ENCODE measurements around the gene RPL10.

RPL10 gene

DNA sequence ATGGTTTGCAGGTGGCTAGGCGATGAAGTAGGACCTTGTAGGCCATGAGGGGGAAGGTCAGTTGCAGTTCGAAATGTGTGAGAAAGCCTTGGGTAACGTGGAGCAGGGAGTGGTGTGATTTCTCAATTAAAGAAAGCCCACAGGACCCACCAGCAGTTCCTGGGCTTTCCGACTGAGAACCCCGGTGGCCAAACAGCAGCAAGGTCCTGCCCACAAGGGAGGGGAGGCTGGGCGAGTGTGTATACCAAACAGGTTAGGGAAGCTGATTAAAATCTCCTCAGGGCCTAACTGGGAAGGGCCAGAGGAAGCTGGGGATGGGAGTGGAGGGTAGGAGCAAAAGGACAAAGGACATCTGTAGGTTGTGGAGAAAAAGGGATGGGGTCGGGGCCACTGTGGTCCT is 32.7 kb downstream of the RPL10 start:
- DNase-seq (ENCODE audit: low read depth in 2 of 2): no peak

DNA sequence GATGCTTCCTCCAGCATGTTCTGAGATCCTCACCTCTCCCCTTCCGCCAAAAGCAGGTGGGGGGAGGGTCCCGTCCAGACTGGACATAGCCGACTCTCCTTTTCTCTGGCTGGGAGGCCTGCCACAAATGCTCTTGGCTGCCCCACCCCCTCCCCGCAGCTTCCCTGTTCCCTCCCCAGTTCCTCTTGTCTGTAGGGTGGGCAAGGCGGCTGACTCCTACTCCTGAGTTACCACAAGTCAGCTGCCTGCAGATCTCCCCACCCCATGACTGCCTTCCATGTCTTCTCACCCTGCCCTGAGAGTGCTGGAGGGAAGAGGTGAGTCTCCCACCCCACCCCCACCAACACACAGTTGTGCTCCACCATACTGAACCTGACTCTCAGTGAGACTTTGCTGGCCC is 33.2 kb downstream of the RPL10 start:
- no peak for DNase-seq (ENCODE audit: low read depth in 2 of 2)

DNA sequence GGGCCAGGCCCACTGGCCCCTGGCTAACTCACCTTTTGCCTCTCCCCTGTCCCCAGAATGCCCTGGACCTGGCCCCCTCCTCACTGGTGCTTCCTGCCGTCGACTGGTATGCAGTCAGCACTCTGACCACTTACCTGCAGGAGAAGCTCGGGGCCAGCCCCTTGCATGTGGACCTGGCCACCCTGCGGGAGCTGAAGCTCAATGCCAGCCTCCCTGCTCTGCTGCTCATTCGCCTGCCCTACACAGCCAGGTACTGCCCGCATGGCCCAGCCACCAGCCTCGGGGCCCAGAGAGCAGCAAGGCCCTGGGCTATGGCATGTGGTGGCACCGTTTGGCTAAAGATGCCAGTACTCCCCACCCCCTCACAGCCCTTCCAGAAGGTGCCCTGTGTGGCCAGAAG is 34.0 kb downstream of the RPL10 start:
- DNase-seq (ENCODE audit: low read depth in 2 of 2): no peak

DNA sequence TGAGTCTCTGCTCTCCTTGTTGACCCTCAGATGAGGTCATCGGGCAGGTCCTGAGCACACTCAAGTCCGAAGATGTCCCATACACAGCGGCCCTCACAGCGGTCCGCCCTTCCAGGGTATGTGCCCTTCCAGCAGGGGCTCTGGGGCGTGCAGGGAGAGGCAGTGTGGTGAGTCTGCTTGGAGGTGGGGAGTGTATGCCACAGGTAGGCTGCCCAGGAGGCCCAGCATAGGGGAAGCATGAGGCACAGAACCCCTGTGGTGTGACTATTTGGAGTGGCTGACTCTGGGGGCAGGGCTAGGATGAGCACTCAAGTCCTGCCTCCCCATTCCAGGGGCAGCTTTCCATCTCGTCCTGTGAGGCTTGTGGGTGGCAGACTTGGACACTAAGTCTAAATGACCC is 35.4 kb downstream of the RPL10 start:
- no peak for DNase-seq (ENCODE audit: low read depth in 2 of 2)

DNA sequence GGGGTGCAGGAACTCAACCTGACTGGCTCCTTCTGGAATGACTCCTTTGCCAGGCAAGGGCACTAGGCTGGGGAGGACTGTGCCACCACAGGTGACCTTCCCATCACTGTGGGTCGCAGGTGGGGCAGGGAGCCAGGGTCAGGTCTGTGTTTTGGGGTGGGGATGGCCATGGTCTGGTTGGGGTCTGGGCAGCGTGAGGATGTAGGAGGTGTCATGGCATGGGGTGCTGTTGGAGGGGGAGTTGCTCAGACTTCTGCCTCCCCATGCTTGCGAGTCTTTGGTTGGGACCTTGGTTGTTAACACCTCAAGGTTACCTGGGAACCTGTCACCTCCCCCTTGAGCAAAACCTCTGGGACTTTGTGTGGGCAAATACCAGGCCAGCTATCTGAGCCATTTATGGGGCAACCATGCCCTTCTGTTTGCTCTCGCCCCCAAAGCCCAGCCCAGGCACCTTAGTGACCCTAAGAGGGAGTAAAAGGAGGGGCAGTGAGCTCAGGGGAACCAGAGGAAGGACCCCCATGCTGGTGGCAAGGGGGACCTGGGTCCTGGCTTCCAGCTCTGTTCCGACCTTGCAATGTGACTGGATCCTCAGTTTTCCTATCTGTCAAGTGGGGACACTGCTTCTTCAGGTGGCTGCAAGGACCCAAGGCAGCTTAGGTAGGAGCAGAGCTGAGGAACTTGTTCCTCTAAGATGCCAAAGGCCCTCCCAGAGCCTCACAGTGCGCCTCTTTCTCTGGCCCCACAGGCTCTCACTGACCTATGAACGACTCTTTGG is 36.4 kb downstream of the RPL10 start:
- no peak for DNase-seq (ENCODE audit: low read depth in 2 of 2)

DNA sequence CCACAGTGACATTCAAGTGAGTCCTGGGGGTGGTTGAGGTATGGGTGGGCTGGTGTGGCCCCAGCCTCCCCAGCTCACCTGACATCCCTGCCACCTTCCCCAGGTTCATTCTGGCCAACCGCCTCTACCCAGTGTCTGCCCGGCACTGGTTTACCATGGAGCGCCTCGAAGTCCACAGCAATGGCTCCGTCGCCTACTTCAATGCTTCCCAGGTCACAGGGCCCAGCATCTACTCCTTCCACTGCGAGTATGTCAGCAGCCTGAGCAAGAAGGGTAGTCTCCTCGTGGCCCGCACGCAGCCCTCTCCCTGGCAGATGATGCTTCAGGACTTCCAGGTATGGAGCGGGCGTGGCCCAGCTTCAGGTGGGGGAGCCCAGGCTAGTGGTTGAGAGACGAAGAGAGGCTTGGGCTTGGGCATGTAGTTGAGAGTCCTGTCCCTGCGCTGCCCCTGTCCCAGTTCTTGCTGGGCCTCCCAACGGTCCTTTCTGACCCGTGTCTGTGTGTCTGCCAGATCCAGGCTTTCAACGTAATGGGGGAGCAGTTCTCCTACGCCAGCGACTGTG is 37.1 kb downstream of the RPL10 start:
- DNase-seq (ENCODE audit: low read depth in 2 of 2): no peak

DNA sequence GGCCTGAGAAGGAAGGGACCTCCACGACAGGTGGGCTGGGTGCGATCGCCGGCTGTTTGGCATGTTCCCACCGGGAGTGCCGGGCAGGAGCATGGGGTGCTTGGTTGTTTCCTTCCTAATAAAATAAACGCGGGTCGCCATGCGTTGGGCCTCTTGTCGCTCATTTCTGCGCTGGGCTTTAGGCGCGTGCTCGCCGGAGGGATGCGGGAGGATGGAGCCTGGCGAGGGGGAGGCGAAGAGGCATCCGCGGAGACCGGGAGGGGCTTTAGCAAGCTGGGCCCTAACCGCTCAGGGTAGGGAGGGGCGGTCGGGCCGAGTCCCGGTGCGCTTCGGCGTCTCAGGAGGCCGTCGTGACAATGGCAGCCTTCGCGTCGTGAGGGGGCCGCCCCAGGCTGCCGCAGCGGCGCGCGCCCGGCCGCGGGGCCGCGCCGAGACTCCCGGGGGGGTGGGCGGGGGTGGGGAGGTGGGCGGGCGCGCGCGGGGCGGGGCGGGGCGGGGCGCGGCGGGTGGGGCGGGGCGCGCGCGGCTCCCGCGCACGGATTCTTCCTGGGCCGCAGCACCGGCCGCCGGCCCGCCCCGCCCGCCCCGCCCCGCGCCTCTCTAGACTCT is 38.3 kb downstream of the RPL10 start:
- peak; percentile 37 to 42 for DNase-seq (ENCODE audit: low read depth in 2 of 2)

DNA sequence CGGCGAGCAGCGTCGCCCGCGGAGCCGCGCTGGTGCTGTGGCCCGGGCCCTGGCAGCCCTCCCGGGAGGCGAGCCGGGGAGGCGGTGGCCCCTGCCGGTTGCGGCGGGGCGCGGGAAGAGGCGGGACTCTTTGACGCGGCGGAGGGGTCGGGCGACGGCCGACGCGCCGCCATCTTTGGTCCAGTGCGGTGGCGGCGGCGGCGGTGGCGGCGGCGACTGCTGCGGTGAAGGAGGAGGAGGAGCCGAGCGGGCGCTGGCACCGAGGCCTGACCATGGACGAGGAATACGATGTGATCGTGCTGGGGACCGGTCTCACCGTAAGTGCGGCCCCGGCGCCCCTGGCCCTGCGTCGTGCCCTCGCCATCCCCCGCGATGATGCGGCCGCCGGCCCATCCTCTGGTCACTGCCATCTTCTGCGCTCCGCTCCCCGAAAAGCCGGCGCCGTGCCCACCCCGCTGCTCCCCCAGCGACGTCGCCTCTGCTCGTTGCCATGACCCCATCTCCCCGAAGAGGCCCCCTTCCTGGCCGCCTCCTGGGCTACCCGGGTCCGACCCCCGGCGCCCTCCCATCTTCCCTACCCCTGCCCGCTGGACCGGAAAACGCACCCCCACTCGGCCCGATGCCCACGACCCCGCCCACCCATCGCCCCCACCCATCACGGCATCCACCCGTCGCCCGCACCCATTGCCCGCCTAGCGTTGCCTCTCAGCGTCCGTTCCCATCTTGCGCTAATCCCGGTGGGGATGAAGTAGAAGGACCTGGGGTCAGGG is 39.0 kb downstream of the RPL10 start, which contains the start of gene GDI1:
TSS of gene GDI1 (plus strand) at position 172 of the 770 bp plus-strand sequence. CDS start at position 273, 101 bp downstream.
- DNase-seq (ENCODE audit: low read depth in 2 of 2): peak; percentile 27 to 40

DNA sequence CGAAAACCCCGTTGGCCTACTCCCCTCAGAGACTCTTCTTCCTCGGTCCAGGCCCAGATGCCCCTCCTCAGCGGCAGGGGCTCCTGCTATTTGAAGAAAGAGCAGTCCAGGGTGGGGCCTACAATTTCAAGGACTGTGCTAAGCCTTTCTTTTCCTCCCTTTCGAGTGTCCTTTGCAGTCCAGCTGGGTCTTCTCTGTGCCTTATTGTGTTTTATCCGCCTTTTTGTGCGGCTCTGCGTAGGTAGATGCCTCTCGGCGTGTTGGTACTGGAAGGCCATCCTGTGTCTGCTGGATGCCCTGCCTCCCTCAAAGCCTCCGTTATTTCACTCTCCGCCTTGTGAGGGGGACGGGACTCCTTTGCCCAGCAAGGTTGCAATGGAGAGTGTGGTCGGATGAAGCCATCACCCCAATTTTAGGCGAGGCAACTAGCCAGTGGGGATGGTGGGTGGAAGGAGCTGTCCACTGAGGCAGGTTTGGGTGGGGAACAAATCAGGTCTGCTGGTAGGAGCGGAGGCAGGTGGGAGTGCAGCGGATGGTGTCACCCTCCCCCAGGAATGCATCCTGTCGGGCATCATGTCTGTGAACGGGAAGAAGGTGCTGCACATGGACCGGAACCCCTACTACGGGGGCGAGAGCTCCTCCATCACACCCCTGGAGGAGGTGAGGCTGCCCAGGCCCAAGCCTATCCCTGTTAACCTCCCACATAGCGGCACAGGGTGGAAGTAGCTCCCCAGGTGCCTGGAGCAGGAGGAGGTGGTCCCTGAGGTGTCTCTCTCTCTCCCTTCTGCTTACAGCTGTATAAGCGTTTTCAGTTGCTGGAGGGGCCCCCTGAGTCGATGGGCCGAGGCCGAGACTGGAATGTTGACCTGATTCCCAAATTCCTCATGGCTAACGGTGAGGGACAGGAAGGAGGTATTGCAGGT is 40.1 kb downstream of the RPL10 start:
- DNase-seq (ENCODE audit: low read depth in 2 of 2): no peak

DNA sequence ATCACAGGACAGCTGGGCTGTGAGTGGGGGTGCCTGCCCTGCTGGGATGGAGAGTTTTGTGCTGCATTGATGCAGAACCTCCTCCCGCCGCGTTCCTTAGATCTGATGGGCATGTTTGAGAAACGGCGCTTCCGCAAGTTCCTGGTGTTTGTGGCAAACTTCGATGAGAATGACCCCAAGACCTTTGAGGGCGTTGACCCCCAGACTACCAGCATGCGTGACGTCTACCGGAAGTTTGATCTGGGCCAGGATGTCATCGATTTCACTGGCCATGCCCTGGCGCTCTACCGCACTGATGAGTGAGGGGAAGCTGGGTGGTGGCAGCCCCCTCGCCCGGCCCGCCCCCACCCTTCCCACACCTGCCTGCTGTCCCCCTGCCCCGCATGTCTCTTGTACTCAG is 41.7 kb downstream of the RPL10 start:
- DNase-seq (ENCODE audit: low read depth in 2 of 2): no peak

DNA sequence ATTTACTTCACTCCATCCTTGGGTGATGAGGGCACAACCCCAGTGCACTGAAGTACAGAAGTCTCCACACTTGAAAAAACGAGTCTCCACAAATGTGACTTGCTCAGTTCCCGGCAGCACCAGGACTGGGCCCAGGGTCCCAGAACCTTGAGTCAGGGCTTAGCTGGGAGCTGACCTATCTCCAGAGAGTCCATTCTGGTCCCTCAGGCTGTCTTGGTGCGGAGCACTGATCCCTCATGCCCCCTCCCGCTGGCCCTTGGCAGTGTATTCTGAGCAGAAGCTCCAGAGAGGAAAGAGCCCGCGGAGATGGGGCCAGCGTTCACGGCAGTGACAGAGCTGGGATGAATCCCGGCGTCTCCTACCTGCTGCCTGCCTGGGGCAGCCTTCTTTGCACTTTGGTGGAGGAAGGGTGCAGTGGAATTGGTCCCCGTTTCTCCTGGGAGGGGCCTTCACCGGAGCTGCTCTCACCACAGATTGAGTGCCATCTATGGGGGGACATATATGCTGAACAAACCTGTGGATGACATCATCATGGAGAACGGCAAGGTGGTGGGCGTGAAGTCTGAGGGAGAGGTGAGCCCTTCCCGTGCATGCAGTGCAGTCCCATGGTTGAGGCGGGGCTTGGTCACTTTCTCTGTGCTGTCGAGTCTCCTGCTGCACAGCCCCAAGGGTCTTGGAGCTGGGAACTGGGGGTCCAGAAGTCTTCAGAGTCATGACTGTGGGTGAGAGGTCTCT is 42.6 kb downstream of the RPL10 start:
- no peak for DNase-seq (ENCODE audit: low read depth in 2 of 2)

DNA sequence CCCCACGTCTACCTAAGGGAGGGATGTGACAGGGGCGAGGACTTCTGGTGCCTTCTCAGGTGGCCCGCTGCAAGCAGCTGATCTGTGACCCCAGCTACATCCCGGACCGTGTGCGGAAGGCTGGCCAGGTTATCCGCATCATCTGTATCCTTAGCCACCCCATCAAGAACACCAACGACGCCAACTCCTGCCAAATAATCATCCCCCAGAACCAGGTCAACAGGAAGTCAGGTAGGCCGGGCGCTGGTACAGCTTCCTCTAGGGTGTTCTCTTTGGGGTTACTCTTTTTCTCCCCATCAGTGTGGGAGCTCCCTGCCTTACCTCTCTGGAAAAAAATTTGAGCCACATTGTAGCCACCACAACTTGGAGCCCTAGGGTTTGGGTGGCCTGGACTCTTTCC is 43.4 kb downstream of the RPL10 start:
- DNase-seq (ENCODE audit: low read depth in 2 of 2): no peak

DNA sequence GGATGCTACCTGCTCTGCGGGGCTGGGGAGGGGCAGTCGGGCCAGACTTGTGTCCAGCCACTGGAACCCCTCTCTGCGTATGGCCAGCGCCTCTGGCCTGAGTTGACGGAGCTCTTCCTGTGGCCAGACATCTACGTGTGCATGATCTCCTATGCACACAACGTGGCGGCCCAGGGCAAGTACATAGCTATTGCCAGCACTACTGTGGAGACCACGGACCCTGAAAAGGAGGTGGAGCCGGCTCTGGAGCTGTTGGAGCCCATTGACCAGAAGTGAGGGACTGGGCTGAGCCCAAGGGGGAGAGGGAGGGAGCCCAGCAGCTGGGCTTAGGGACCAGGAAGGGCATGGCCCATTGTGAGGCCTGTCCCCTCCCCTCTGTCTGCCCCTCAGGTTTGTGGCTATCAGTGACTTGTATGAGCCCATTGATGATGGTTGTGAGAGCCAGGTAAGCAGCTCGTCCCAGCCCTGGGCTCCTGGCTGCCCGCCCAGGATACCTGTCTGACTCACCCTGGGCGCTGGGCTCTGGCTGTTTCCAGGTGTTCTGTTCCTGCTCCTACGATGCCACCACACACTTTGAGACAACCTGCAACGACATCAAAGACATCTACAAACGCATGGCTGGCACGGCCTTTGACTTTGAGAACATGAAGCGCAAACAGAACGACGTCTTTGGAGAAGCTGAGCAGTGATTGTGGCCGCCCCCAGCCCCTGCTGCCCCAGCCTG is 44.0 kb downstream of the RPL10 start:
- DNase-seq (ENCODE audit: low read depth in 2 of 2): no peak

DNA sequence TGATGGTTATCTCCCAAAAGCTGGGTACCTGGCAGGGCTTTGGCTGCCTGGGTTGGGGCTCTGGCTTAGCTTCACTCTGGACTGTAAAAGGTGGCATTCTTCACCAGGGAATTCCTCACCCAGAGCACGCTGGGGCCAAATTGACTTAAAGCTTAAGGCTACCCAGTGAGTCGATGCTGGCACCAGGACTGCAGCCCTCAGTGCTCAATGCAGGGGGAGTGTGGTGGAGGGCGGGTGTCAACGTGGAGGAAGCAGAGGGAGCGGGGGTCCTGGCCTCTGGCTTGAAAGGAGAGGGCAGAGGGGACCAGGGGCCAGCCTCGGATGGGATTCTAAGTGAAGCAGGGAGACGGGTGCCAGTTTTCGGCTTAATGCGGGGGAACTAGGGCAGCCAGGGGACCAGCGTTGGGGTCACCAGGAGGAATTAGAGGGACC is 45.3 kb downstream of the RPL10 start:
- no peak for DNase-seq (ENCODE audit: low read depth in 2 of 2)

DNA sequence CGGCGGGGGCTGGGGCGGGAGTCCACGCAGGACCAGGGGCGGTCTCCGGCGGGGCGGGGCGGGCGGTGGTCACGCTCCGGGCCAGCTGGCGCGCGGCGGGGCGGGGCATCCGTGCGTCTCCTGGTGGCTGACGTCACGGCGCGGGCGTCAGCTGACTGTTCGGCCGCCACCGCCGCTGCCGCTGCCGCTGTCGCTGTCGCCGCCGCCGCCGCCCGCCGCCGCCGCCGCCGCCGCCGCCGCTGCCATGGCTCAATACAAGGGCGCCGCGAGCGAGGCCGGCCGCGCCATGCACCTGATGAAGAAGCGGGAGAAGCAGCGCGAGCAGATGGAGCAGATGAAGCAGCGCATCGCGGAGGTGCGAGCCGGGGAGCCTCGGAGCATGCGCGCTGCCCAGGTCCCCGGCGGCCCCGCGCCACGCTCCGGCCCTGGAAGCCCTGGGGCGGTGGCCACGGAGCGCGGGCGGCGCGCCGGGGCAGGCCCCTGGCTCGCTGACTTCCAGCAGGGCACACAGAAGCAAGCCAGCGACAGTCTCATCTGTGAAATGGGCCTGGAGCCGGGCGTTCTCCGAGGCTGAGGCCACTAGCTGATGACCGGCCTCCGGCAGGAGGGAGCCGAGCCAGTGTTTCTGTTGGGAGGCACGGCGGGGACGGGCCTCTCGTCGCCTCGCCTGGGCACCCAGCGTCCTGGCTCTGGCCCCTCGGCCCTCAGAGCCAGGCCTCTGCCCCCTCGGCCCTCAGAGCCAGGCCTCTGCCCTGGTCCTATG is 46.0 kb downstream of the RPL10 start, which contains the start of gene FAM50A:
TSS of gene FAM50A (plus strand) at position 150 of the 763 bp plus-strand sequence. CDS start at position 245, 95 bp downstream.
- peak; percentile 37 to 73 for DNase-seq (ENCODE audit: low read depth in 2 of 2)

DNA sequence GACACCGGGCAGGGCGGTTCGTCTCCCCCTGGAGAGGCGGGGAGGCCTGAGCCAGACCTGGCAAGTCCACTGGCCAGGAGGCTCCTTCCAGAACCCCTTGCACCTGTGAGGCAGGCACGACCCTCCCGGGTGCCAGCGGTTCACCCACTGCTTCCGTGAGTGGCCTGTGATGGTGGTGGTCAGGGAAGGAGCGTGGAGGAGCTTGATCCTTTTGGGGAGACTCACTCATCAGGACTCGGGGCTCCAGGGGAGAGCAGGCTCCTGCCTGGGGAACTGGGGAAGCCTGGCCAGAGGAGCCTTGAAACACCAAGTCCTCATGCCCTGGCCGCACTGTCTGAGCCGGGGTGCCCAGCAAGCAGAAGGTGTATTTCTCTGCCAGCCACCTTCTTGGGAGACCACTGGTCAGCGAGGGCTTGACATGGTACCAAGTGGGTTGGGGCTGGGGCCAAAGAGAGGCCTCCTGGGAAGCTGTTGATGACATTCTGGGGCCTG is 46.6 kb downstream of the RPL10 start:
- DNase-seq (ENCODE audit: low read depth in 2 of 2): no peak

DNA sequence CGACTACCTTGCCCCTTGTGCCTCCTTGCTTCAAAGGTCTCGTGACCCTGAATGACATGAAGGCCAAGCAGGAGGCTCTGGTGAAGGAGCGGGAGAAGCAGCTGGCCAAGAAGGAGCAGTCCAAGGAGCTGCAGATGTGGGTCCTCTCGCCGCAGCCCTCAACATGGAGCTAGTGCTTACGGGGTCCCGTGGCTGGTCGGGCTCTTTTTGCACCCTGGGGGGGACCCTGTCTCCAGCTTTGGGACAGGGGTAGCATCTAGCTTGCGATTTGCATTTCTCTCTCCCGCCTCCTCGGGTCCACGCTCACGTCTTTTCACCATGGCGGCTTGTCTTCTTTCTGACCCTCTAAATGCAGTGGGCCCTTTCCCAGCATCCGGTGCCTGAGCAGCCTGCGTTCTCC is 47.6 kb downstream of the RPL10 start:
- no peak for DNase-seq (ENCODE audit: low read depth in 2 of 2)

DNA sequence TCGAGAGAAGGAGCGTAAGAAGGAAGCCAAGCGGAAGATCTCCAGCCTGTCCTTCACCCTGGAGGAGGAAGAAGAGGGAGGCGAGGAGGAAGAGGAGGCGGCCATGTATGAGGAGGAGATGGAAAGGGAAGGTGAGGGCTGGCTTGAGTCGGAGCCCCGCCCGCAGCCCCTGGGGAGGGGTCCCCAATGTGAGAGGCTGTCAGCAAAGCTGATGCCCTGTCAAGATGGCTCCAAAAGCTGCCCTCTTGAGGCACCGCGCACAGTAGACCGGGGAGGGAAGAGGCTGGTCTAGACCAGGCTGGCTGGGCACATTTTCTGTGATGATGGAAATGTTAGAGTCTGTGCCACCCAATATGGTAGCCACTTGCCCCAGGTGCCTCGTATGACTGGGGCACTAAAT is 48.3 kb downstream of the RPL10 start:
- no peak for DNase-seq (ENCODE audit: low read depth in 2 of 2)

DNA sequence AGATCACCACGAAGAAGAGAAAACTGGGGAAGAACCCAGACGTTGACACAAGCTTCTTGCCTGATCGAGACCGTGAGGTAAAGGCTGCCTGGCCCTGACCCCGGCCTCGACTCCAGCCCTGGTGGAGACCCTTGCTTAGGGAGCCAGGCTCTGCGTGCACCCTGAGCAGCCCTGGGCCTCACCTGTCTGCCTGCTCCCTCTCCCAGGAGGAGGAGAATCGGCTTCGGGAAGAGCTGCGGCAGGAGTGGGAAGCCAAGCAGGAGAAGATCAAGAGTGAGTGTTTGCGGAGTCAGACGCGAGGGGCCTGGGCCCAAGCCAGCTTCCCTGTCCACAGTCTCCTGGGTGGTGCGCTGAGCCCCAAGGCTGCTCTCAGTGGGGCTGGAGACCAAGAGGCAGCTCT is 50.3 kb downstream of the RPL10 start:
- DNase-seq (ENCODE audit: low read depth in 2 of 2): no peak

All from stimulated activated CD4-positive, alpha-beta T cell treated with anti-CD3 and anti-CD28 coated beads, Interleukin-1b, Interleukin-23, amount 100 ng/mL, for 4 hours (primary cell).